Colonic mucosa (tissue), 4 donors: ENCODE results near the gene FOXA1. TPM values are rescaled to one million over a fixed set of nuclear protein-coding genes. Genes with fewer than 3 reads are reported as not detected.

Source experiments
- DNase-seq: peaks from one replicate; pipeline ENCODE4 v3.0.0-alpha.2; 2020
- H3K27ac ChIP-seq: fragments of 200-600 bp; one replicate; pipeline ENCODE4 v1.8.0; 2021
- H3K27me3 ChIP-seq: fragments of 200-600 bp; one replicate; pipeline ENCODE4 v1.8.0; 2021
- H3K36me3 ChIP-seq: fragments of 200-600 bp; one replicate; pipeline ENCODE4 v1.8.0; 2021
- H3K4me1 ChIP-seq: fragments of 200-600 bp; one replicate; pipeline ENCODE4 v1.8.0; 2021; ENCODE audit warnings: mild to moderate bottlenecking
- H3K4me3 ChIP-seq: fragments of 200-600 bp; one replicate; pipeline ENCODE4 v1.8.0; 2021
- H3K9ac ChIP-seq, 2 donors: one replicate each; pipeline ENCODE4 v1.7.0; 2013; ENCODE audit warnings: control low read depth in 2 of 2, low read depth in 2 of 2, low read length in 2 of 2
- H3K9me3 ChIP-seq: fragments of 200-600 bp; one replicate; pipeline ENCODE4 v1.8.0; 2021
- intact Hi-C: fragments of 100-400 bp; cut with DNase I; formaldehyde crosslinking; loops from one replicate; pipeline ENCODE4 v1.14.1; 2022
- total RNA-seq, 2 donors: library from RNA; stranded (reverse); fragmentation: NEBNext Ultra II Directional in 1 of 2; extraction: Animal tissue kit (Norgen Biotek cat#: 25700) in 1 of 2; gene quantifications; one replicate each; pipeline ENCODE4 v1.2.1, GENCODE V29; 2021
- TF ChIP-seq, protein P1 (sequence below): fragments of 200-600 bp; IDR thresholded peaks from one replicate; pipeline ENCODE4 v1.8.0; 2022; ENCODE audit warnings: antibody characterized with exemption, mild to moderate bottlenecking
- donor health status: healthy.
- donor health status: DM: no; HTN: no; CAD: no.
- donor health status: DM: no; HTN: no; CAD: no.

The FOXA1 gene
- total RNA-seq, 2 donors from 2014 or later = 70.5 to 87.7 TPM

GRCh38 chr14:37591941-37592481 is 3.0 kb downstream of the FOXA1 start:
- TF ChIP-seq, protein P1, sequence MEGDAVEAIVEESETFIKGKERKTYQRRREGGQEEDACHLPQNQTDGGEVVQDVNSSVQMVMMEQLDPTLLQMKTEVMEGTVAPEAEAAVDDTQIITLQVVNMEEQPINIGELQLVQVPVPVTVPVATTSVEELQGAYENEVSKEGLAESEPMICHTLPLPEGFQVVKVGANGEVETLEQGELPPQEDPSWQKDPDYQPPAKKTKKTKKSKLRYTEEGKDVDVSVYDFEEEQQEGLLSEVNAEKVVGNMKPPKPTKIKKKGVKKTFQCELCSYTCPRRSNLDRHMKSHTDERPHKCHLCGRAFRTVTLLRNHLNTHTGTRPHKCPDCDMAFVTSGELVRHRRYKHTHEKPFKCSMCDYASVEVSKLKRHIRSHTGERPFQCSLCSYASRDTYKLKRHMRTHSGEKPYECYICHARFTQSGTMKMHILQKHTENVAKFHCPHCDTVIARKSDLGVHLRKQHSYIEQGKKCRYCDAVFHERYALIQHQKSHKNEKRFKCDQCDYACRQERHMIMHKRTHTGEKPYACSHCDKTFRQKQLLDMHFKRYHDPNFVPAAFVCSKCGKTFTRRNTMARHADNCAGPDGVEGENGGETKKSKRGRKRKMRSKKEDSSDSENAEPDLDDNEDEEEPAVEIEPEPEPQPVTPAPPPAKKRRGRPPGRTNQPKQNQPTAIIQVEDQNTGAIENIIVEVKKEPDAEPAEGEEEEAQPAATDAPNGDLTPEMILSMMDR = no peak
- no peaks in the 10 kb centered on the region for H3K4me1 ChIP-seq
- H3K27ac ChIP-seq = peak overlapping the region; percentile 58
- peak overlapping the region; percentile 68 to 96 for H3K9ac ChIP-seq
- H3K36me3 ChIP-seq = no peaks in the 10 kb centered on the region
- H3K9me3 ChIP-seq = no peaks in the 10 kb centered on the region
- peak; percentile 47 for DNase-seq
- peaks cover 17% of the 10 kb centered on the region for H3K27me3 ChIP-seq
- intact Hi-C loops = loop anchor here (2.0 to 5.0 kb wide), 2 partner anchors 27 to 345 kb away; no protein-coding TSS in a partner anchor
- H3K4me3 ChIP-seq = peak overlapping the region; percentile 54

DNA sequence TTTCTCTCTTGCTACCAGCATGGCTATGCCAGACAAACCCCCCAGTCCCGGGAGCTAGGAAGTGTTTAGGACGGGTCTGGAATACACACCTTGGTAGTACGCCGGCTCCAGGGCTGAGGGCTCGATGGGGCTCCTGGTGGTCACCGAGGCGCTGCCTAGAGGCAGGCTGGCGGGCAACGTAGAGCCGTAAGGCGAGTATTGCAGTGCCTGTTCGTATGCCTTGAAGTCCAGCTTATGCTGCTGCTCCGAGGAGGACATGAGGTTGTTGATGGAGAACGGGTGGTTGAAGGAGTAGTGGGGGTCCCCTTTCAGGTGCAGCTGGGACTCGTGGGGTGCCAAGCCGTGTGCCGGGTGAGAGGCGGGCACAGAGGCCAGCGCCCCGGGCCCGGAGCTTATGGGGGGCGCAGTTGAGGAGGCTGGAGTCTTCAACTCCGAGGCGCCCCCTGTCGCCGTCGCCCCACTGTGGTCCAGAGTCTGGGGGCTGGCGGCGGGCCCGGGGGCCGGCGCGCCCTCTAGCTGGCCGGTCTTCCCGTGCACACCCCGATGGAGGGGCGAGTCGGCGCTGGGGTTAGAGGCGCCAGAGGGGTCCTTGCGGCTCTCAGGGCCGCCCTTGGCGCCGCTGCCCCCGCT is 3.6 kb downstream of the FOXA1 start:
- Histone ChIP-seq H3K9me3 (no peaks in the 10 kb centered on the region), H3K36me3 (no peaks in the 10 kb centered on the region), H3K9ac (peak overlapping the region; percentile 68 to 96), H3K4me1 (no peaks in the 10 kb centered on the region), H3K4me3 (peak overlapping the region; percentile 54), H3K27ac (peak overlapping the region; percentile 58), H3K27me3 (peaks cover 17% of the 10 kb centered on the region)
- intact Hi-C loops = loop anchor here (2.0 to 5.0 kb wide), 2 partner anchors 27 to 344 kb away; no protein-coding TSS in a partner anchor
- DNase-seq = peak; percentile 67
- TF ChIP-seq, protein P1 = peak; percentile 31

DNA sequence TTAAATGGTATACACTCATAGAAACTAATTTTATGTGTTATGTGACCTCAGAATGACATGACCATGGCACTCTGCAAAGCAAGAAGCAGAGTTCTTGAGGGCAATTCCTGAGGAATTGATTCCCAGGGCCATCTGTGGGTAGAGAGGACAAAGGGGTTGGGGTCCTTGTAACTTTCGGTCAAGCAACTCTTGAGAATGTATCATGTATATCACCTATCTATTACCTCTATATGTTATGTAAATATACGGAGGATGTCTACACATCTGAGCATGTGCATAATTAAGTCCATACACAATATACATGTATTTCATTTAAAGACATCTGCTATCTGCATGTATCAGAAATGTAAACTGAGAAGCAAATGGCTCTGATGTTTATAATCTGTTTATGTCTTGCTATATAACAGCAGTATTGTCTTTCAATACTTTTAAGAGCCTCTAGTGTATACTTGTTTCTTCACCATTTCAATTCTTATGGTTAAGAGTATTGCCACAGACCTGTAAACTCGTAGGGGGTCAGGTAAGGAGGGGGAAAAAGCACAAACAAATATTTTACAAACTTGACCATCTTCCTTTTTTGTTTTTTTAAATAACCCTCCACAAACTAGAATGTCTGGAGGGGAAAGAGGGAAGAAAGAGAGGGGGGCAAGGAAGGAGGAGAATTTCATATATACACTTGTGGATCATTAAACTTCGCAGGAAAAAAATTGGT is 4.5 kb downstream of the FOXA1 start:
- TF ChIP-seq, protein P1 = no peak
- Histone ChIP-seq H3K4me3 (peak overlapping the region; percentile 19), H3K27me3 (peaks cover 17% of the 10 kb centered on the region), H3K9ac (peak overlapping the region in 1 of 2 donors; percentile 96), H3K9me3 (no peaks in the 10 kb centered on the region), H3K36me3 (no peaks in the 10 kb centered on the region), H3K27ac (peak overlapping the region; percentile 88), H3K4me1 (no peaks in the 10 kb centered on the region)
- no peak for DNase-seq
- intact Hi-C loops = loop anchor here (2.0 to 5.0 kb wide), 2 partner anchors 26 to 343 kb away; no protein-coding TSS in a partner anchor

GRCh38 chr14:37589715-37590427 is 5.2 kb downstream of the FOXA1 start:
- H3K4me1 ChIP-seq = no peaks in the 10 kb centered on the region
- DNase-seq = no peak
- peak overlapping the region in 1 of 2 donors; percentile 96 for H3K9ac ChIP-seq
- intact Hi-C loops = loop anchor here (2.0 to 5.0 kb wide), 2 partner anchors 25 to 343 kb away; no protein-coding TSS in a partner anchor
- TF ChIP-seq, protein P1 = no peak
- peaks cover 17% of the 10 kb centered on the region for H3K27me3 ChIP-seq
- H3K27ac ChIP-seq = peak overlapping the region; percentile 88
- no peaks in the 10 kb centered on the region for H3K9me3 ChIP-seq
- peak overlapping the region; percentile 19 for H3K4me3 ChIP-seq
- no peaks in the 10 kb centered on the region for H3K36me3 ChIP-seq
